Stomach smooth muscle (tissue), 2 donors: ENCODE measurements around the gene TRIM7.

ENCODE experiments used
- H3K27ac ChIP-seq: one replicate; pipeline ENCODE4 v1.7.0; 2013; ENCODE audit warnings: mild to moderate bottlenecking, low read length, inconsistent platforms
- H3K27me3 ChIP-seq, 2 donors: one replicate each; pipeline ENCODE4 v1.7.0; 2013; ENCODE audit warnings: low read length in 2 of 2; ENCODE audit not compliant: insufficient read depth in 2 of 2, control insufficient read depth in 1 of 2
- H3K36me3 ChIP-seq, 2 donors: one replicate each; pipeline ENCODE4 v1.7.0; 2013; ENCODE audit warnings: low read length in 2 of 2; ENCODE audit not compliant: control insufficient read depth in 2 of 2, insufficient read depth in 2 of 2
- H3K4me1 ChIP-seq: one replicate; pipeline ENCODE4 v1.7.0; 2013; ENCODE audit warnings: low read length; ENCODE audit not compliant: control insufficient read depth, insufficient read depth
- H3K4me3 ChIP-seq, 2 donors: one replicate each; pipeline ENCODE4 v1.7.0; 2013; ENCODE audit warnings: low read length in 2 of 2
- H3K9ac ChIP-seq, 2 donors: one replicate each; pipeline ENCODE4 v1.7.0; 2013; ENCODE audit warnings: low read length in 2 of 2, mild to moderate bottlenecking in 1 of 2
- H3K9me3 ChIP-seq, 2 donors: one replicate each; pipeline ENCODE4 v1.7.0; 2013; ENCODE audit warnings: low read length in 2 of 2; ENCODE audit not compliant: control insufficient read depth in 2 of 2
- donor health status: healthy.
- donor health status: Pancreatic carcinoma.

The TRIM7 gene

GRCh38 chr5:181204826-181205760 is at the start of gene TRIM7:
Gene TRIM7, minus strand, starts transcription at chr5:181205196. Its CDS starts 86 bp downstream, at chr5:181205110.
- Histone ChIP-seq H3K9me3 (no peaks in the 10 kb centered on the region), H3K4me3 (peak within 1 kb of the TSS; percentile 51 to 77), H3K36me3 (no peaks in the 10 kb centered on the region), H3K27ac (no peak within 1 kb of the TSS), H3K9ac (peak within 1 kb of the TSS; percentile 33 to 51), H3K27me3 (peaks cover 0 to 8% of the 10 kb centered on the region in 2 donors), H3K4me1 (peaks cover 37% of the 10 kb centered on the region)

GRCh38 chr5:181248277-181248676 is 43.3 kb upstream of the TRIM7 start:
- Histone ChIP-seq H3K27me3 (no peaks in the 10 kb centered on the region), H3K27ac (peak overlapping the region; percentile 49), H3K4me3 (peak overlapping the region; percentile 51 to 93), H3K36me3 (peaks cover 3 to 4% of the 10 kb centered on the region in 2 donors), H3K9me3 (no peaks in the 10 kb centered on the region), H3K9ac (peak overlapping the region; percentile 35 to 66), H3K4me1 (peaks cover 49% of the 10 kb centered on the region)

DNA sequence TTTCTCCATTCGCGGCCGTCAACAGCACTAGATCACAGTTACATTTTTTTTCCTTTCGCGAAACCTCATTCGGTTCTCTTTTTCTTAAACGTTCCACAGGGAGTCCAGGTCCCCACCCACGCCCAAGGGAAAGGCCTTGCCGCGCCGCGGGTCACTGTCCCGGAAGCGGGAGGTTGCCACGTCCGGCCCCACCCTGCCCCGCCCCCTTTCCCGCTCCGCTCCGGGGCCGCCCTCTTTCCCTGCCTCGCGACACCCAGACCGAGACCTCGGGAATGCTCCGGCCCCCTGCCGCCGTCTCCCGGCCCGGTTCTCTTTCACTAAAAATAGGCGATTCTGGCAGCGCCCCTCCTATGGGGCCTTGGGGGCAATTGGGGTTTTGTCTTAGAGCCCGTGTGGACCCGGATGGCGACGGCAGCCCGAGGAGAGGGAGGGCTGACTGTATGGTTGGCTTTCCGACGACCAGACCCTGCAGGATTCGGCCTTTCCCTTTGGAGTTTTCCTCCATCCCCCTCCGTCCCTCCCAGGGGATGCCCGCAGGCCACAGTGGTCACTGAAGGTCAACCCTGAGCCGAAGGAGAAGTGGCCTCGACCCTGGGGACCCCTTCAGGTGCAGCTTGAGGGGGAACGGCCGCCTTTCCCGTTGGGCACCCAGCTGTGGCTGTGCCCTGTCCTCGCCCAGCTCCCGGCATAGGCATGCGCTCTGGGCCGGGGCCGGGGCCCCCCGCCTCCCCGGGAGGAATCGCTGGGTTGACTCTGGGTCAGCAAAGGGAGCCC is 41.5 kb upstream of the TRIM7 start:
- no peaks in the 10 kb centered on the region for H3K9me3 ChIP-seq
- peak overlapping the region; percentile 81 to 94 for H3K9ac ChIP-seq
- H3K4me3 ChIP-seq, result peak overlapping the region; percentile 87 to 93
- peaks cover 63% of the 10 kb centered on the region for H3K4me1 ChIP-seq
- no peaks in the 10 kb centered on the region for H3K27me3 ChIP-seq
- peak overlapping the region; percentile 96 for H3K27ac ChIP-seq
- peaks cover 6 to 11% of the 10 kb centered on the region in 2 donors for H3K36me3 ChIP-seq

DNA sequence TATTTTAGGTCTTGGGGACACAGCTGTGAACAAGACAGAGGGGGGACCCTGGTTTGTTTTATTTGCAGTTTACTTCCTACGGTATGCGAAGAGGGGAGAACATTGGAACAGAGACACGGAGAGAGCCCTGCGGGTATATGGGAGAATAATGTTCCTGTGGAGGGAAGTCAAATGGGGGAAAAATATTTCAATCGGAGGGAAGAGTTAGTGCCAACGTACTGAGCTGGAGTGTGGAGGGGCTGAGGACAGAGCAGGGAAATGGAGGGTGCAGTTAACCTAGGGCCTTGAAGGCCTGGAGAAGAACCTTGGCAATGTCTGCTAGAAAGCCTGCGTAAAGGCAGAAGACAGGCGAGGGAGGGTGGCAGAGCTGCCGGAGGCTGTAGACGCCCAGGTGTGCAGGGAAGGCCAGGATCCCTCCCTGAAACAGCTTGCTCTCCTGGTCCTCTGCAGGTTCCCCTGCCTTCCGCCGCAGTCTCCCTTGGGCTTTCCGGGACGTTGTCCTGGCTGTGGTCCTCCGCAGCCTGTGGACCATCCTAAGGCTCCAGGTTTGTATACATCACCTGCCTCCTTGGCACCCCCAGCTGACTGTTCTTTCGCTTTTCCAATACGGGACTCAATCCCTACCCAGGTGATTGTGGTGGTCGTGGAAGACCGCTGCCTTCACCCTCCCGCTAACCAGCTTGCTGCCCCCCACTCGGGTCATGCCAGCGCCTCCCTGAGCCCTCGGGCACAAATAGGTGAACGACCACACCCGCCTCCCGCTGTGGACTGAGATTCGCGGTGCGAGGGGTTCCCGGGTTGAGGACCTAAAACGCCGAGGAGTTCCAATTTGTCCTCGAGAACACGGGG is 40.7 kb upstream of the TRIM7 start:
- H3K4me3 ChIP-seq, result peak overlapping the region; percentile 34 to 93

GRCh38 chr5:181243564-181244343 is 38.8 kb upstream of the TRIM7 start, which contains the start of gene RACK1:
Gene RACK1, minus strand, starts transcription at chr5:181243906. Its CDS starts 106 bp downstream, at chr5:181243800.
- peak within 1 kb of the TSS; percentile 84 for H3K27ac ChIP-seq
- peaks cover 55% of the 10 kb centered on the region for H3K4me1 ChIP-seq
- H3K4me3 ChIP-seq, result peak within 1 kb of the TSS; percentile 85 to 99
- H3K9ac ChIP-seq, result peak within 1 kb of the TSS; percentile 93 to 98
- H3K36me3 ChIP-seq, result peaks cover 17 to 26% of the 10 kb centered on the region in 2 donors
- no peaks in the 10 kb centered on the region for H3K9me3 ChIP-seq
- no peaks in the 10 kb centered on the region for H3K27me3 ChIP-seq

More for the DNA sequence above, 40.7 kb upstream of the TRIM7 start:
- Histone ChIP-seq H3K36me3 (peaks cover 9 to 17% of the 10 kb centered on the region in 2 donors), H3K4me1 (peaks cover 65% of the 10 kb centered on the region), H3K27me3 (no peaks in the 10 kb centered on the region), H3K9me3 (no peaks in the 10 kb centered on the region), H3K27ac (peak overlapping the region; percentile 96), H3K9ac (peak overlapping the region; percentile 81 to 94)

GRCh38 chr5:181243018-181243563 is 38.1 kb upstream of the TRIM7 start:
- peaks cover 23 to 31% of the 10 kb centered on the region in 2 donors for H3K36me3 ChIP-seq
- peak overlapping the region; percentile 93 to 98 for H3K9ac ChIP-seq
- H3K27ac ChIP-seq, result peak overlapping the region; percentile 84
- H3K4me1 ChIP-seq, result peaks cover 51% of the 10 kb centered on the region
- H3K27me3 ChIP-seq, result no peaks in the 10 kb centered on the region
- peak overlapping the region; percentile 85 to 99 for H3K4me3 ChIP-seq
- no peaks in the 10 kb centered on the region for H3K9me3 ChIP-seq

GRCh38 chr5:181242031-181242451 is 37.0 kb upstream of the TRIM7 start:
- Histone ChIP-seq H3K4me3 (peak overlapping the region; percentile 85 to 99), H3K9me3 (no peaks in the 10 kb centered on the region), H3K27me3 (no peaks in the 10 kb centered on the region), H3K4me1 (peaks cover 45% of the 10 kb centered on the region), H3K36me3 (peaks cover 34 to 42% of the 10 kb centered on the region in 2 donors), H3K27ac (peak overlapping the region; percentile 84), H3K9ac (peak overlapping the region; percentile 93 to 98)

DNA sequence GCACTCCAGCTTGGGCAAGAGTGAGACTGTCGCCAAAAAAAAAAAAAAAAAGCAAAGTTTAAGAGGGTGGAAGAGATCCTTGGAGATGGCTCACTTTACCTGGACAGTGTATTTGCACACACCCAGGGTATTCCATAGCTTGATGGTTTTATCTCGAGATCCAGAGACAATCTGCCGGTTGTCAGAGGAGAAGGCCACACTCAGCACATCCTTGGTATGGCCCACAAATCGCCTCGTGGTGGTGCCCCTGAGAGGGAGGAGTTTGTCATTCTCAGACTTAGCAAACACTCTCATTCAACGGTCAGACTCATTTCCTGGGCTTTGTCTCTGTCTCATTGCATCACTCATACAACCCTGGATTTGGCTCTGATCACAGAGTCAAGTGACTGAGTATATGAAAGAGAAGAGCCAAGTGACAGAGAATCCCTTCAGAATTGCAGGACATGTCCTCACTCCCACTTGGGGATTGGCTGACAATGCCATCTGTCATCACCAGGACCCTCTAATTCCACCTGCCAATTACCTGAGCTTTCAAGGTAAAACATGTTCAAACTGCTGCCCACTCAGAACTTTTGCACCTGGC is 36.5 kb upstream of the TRIM7 start:
- peak overlapping the region; percentile 8 to 93 for H3K9ac ChIP-seq
- peak overlapping the region; percentile 85 to 99 for H3K4me3 ChIP-seq
- H3K9me3 ChIP-seq, result no peaks in the 10 kb centered on the region
- peak overlapping the region; percentile 84 for H3K27ac ChIP-seq
- H3K27me3 ChIP-seq, result no peaks in the 10 kb centered on the region
- H3K4me1 ChIP-seq, result peaks cover 39% of the 10 kb centered on the region
- H3K36me3 ChIP-seq, result peaks cover 39 to 47% of the 10 kb centered on the region in 2 donors

DNA sequence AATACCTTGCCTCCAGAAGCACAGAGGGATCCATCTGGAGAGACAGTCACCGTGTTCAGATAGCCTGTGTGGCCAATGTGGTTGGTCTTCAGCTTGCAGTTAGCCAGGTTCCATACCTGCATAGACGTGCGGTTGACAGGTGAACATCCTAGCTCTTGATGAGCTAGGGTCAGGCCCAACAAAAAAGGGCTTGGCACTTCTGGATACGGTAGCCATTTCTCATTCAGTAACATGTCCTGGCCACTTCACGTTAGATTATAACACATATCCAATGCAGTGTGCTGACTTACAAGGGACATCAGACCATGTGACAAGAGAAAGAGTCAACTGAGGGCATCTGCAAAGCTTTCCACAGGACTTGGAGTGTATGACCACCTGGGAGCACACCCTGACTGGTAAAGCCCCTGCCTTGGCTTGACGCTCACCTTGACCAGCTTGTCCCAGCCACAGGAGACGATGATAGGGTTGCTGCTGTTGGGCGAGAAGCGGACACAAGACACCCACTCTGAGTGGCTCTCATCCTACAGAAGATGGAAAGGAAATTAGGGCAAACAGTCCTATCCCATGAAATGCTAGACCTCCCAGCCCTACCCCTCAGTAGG is 34.2 kb upstream of the TRIM7 start:
- Histone ChIP-seq H3K27me3 (no peaks in the 10 kb centered on the region), H3K9ac (peak overlapping the region in 1 of 2 donors; percentile 42), H3K36me3 (peaks cover 59 to 67% of the 10 kb centered on the region in 2 donors), H3K9me3 (no peaks in the 10 kb centered on the region), H3K27ac (no peak overlapping the region), H3K4me1 (peaks cover 25% of the 10 kb centered on the region), H3K4me3 (no peak overlapping the region)
